Epithelial cell of proximal tubule (primary cell): ENCODE data around the gene SEC61G. TPM values are rescaled to one million over a fixed set of nuclear protein-coding genes. Genes with fewer than 3 reads are reported as not detected.

Experiments used
- DNase-seq: peaks from one replicate; pipeline ENCODE4 v3.0.0-alpha.2; 2011; ENCODE audit warnings: low read depth
- H3K4me3 ChIP-seq: 2 replicates; pipeline ENCODE4 v1.5.1; 2011; ENCODE audit warnings: low read depth, mild to moderate bottlenecking, low read length
- CTCF ChIP-seq: conservative IDR thresholded peaks from 2 replicates; pipeline ENCODE4 v1.5.1; 2012; ENCODE audit warnings: low read depth, mild to moderate bottlenecking, low read length
- total RNA-seq: library from RNA; depleted of rRNA; stranded (reverse); fragments of >200 nt; gene quantifications from 2 replicates; pipeline ENCODE4 v1.2.3, GENCODE V29; 2015

Gene SEC61G
- total RNA-seq, 1 donor from 2014 or later = 716 TPM

GRCh38 chr7:54764861-54765260 lies 5.8 kb upstream of the SEC61G start:
- TF ChIP-seq CTCF = no peak
- no peak overlapping the region for H3K4me3 ChIP-seq
- DNase-seq = no peak

DNA sequence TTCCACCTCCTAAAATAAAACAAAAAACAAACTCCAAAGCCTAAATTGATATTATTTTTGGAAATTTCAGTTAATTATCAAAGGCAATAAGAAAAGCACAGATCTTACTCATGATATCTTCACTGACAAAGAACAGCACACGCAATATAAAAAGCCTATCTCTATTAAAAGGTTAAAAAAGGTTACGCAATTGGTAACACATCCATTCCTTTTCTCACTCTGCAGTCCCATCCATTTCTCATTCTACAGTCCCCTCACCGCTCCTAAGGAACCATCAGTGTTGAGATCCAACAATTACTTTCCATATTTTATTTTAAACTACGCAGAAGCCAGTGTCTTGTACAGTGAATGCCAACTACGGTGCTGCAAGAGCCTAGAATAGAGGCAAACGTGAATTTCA lies 1.3 kb downstream of the SEC61G start:
- no peak for TF ChIP-seq CTCF
- H3K4me3 ChIP-seq = peak overlapping the region; percentile 81
- DNase-seq = no peak

- no peak for TF ChIP-seq CTCF
- no peak overlapping the region for H3K4me3 ChIP-seq
- DNase-seq = no peak
These were observed 9.8 kb downstream of the SEC61G start for GRCh38 chr7:54749200-54749599.

- no peak for DNase-seq
- H3K4me3 ChIP-seq = no peak overlapping the region
- TF ChIP-seq CTCF = no peak
These were observed 11.8 kb downstream of the SEC61G start for GRCh38 chr7:54747234-54747633.

- no peak overlapping the region for H3K4me3 ChIP-seq
- no peak for DNase-seq
- TF ChIP-seq CTCF = no peak
These were observed 15.4 kb downstream of the SEC61G start for GRCh38 chr7:54743580-54743979.

DNA sequence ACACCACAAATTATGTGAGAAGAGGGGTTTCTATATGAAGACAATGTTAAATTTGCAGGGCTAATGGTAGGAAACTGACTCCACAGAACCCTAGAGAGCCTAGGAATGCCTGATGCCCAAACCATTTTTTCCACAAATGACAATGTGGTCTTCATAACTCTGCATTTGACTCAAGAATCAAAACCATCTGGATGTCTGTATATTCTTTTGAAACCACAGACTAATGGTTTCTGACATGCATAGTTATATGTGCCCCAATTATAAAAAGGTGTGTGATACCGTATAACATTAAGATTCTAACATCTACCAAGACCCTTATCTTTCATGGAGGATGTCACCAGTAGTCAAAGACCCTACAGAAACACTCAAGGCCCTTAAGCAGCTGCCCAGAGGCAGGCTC lies 20.3 kb downstream of the SEC61G start:
- DNase-seq = no peak
- no peak for TF ChIP-seq CTCF
- H3K4me3 ChIP-seq = no peak overlapping the region

DNA sequence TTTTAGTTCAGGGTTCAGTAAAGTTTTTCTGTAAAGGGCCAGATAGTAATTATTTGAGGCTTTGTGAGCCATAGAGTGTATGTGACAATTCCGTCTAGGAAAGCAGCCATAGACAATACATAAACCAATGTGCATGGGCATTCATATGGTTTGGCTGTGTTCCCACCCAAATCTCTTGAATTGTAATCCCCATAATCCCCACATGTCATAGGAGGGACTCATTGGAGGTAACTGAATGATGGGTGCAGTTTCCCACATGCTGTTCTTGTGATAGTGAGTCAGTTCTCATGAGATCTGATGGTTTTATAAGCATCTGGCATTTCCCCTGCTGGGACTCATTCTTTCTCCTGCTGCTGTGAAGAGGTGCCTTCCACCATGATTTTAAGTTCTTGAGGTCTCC lies 29.9 kb downstream of the SEC61G start:
- no peak overlapping the region for H3K4me3 ChIP-seq
- no peak for DNase-seq
- no peak for TF ChIP-seq CTCF
